RWPE1 (cell line): ENCODE measurements around the gene SPINK9.

Experiments used
- CTCF ChIA-PET: fragments of 350-600 bp; sonication (Branson Sonifier 250); formaldehyde crosslinking; extraction: SDS; loops from one replicate; lab custom pipeline; 2021; lab: Yijun Ruan, JAX
- POLR2A ChIA-PET: fragments of 400-600 bp; formaldehyde crosslinking; extraction: SDS; loops from one replicate; lab custom pipeline; 2020; ENCODE audit warnings: antibody characterized with exemption; ENCODE audit not compliant: low non-redundant PET; lab: Yijun Ruan, JAX
- DNase-seq: peaks from one replicate; pipeline ENCODE4 v3.0.0; 2012; ENCODE audit warnings: low spot score
- H3K27ac ChIP-seq: fragments of 450-650 bp; 2 replicates; pipeline ENCODE4 v1.5.1; 2017
- TF ChIP-seq, protein P1 (sequence below): fragments of 450-650 bp; conservative IDR thresholded peaks from 2 replicates; pipeline ENCODE4 v1.5.1; 2017; ENCODE audit warnings: low read depth, mild to moderate bottlenecking

SPINK9 gene

DNA sequence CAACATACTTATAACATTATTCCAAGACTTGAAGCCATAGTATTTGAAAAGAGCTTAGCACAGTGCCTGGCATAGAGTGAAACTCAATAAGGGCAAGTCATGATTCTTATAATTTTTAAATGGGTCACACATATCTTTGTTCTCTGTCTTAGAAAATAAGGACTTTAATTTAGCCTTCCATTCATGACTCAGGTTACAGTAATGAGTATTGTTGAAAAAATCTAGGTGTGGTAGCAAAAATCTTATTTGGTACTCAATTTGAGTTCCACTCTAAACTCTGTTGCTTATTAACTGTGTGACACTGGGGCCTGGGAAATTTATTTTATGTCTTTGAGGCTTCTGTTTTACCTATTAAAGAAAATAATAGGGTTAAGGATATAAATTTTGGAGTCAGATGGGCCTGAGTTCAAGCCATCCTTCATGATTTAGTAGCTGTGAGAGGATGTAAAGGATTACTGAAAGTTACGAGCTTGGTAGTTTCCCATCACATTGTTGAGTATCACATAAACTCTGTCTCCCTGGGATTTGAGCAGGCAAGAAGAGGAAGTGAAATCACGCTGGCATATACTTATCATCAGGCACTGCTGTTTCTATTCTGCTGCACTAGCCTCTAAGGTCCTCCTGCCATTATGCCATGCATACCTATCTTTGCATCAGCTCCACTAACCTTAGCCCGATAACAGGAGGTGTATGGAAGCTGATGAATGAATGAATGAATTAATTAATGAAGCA lies 1.5 kb downstream of the SPINK9 start:
- DNase-seq, result no peak
- CTCF ChIA-PET, result interaction anchor here (0.7 kb wide), 1 partner anchor 9 kb away, joined by 3 read pairs; no protein-coding TSS in a partner anchor
- no peak overlapping the region for H3K27ac ChIP-seq
- TF ChIP-seq, protein P1, sequence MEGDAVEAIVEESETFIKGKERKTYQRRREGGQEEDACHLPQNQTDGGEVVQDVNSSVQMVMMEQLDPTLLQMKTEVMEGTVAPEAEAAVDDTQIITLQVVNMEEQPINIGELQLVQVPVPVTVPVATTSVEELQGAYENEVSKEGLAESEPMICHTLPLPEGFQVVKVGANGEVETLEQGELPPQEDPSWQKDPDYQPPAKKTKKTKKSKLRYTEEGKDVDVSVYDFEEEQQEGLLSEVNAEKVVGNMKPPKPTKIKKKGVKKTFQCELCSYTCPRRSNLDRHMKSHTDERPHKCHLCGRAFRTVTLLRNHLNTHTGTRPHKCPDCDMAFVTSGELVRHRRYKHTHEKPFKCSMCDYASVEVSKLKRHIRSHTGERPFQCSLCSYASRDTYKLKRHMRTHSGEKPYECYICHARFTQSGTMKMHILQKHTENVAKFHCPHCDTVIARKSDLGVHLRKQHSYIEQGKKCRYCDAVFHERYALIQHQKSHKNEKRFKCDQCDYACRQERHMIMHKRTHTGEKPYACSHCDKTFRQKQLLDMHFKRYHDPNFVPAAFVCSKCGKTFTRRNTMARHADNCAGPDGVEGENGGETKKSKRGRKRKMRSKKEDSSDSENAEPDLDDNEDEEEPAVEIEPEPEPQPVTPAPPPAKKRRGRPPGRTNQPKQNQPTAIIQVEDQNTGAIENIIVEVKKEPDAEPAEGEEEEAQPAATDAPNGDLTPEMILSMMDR, result no peak
- POLR2A ChIA-PET, result no interaction called here

DNA sequence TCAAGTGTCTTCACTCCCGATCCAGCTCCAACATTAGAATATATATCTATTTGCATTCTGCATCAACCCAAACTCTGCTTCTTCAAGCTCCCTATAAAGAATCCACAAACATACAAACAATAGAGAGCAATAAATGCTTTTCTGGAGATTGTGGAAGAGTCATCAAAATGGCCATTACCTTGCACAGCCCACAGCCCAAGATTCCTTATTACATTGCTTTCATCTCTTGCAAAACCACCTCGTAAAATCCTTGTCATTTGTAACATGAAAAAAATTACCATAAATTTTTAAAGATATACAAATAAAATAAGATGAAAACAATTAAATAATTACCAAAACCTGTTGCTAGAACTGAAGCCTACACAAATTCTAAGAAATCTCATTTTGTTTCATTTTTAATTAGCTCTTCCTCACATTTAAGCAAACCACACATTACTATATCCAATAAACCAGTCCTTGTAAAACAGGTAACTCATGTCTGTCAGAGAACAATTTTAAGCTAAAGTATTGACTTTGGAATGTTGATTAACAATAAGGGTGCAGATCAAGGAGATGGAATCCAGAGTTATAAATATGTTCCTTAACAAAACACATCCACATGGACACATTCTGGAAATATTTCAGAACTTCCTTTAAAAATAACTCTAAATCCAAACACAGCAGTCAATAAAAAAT lies 7.1 kb downstream of the SPINK9 start:
- DNase-seq, result no peak
- POLR2A ChIA-PET, result interaction anchor here (0.7 kb wide), 1 partner anchor 10 kb away, joined by 3 read pairs; no protein-coding TSS in a partner anchor
- H3K27ac ChIP-seq, result no peak overlapping the region
- TF ChIP-seq, protein P1, result no peak
- CTCF ChIA-PET, result interaction anchor here (0.8 to 1.0 kb wide), 2 partner anchors 28 to 33 kb away, joined by 3 to 5 read pairs; no protein-coding TSS in a partner anchor

DNA sequence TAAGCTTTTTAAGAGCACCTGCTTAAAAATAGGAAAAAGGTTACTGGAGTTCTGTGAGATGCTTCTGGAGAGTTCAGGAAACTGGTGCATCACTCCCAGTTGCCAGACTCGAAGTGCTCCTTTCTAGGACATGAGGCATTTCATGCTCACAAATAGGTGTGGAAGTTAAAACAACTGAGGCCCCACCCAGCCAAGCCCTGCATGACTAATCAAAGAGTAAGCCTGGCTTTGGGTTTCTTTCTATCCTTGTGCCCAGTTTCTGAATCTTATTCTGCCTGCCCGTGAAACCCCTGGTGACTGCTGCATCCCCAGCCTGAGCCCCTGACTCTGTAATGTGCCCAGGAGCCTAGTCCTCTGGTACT lies 7.7 kb downstream of the SPINK9 start:
- TF ChIP-seq, protein P1, result no peak
- CTCF ChIA-PET, result interaction anchor here (0.8 to 1.0 kb wide), 2 partner anchors 29 to 32 kb away, joined by 3 to 5 read pairs; no protein-coding TSS in a partner anchor
- POLR2A ChIA-PET, result no interaction called here
- peak overlapping the region; percentile 65 for H3K27ac ChIP-seq
- peak; percentile 87 for DNase-seq

DNA sequence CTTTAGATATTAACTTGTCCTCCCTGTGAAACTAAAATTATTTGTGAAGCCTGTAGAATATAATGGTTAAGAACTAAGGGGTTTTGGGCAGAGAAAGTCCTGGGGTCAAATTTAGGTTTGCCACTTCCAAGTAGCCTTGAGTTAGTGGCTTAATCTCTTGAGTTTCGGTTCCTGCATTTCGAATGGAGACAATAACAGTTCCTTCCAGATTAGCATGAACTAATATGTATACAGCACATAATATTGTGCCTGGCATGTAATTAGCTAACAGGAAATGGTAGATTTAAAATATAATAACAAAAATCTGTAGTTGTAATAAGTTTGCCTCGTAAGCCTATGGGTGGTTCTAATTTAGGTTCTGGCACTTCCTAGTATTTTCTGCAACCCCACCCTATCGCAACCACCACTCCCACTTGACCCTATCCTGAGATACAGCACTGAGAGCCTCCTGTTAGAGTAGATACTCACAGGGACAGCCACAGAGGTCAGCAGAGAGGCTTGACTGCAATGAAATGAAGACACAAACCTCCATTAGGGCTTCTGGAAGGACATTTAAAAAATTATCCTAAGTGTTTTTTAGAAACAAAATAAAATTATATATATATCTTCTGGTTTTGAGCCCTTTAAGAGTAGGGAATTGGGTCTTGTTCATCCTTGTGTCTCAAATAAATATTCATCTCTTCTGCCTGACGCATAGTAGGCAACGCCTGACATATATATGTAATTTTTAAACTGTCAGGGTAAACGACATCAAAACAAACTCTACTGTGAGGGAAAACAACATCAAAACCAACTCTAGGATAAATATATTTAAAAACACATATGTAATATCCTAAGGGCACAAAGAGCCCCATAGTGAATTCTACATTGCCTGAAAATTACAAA lies 8.5 kb downstream of the SPINK9 start:
- TF ChIP-seq, protein P1, result no peak
- peak overlapping the region; percentile 65 for H3K27ac ChIP-seq
- POLR2A ChIA-PET, result no interaction called here
- DNase-seq, result no peak
- CTCF ChIA-PET, result no interaction called here

DNA sequence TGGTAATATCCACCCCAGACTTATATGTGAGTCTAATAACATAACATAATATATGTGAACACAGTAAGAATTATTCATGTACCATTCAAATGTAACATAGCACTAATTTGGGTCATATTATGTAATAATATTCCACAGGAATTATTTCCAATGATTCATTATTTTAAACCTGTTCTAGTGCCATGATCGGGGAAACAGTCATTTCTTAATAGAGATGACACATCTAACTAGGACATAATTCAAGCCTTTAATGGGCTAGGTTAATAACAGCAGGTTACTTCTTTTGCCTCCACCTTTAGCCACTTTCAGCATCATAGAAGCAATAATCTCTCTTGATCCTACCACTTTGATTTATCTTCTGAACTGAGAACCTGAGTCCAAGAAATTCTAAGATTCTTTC lies 12.3 kb downstream of the SPINK9 start:
- ChIA-PET POLR2A (no interaction called here), CTCF (interaction anchor here (0.6 to 0.7 kb wide), 3 partner anchors 22 to 1087 kb away, joined by 3 read pairs; no protein-coding TSS in a partner anchor)
- TF ChIP-seq, protein P1, result no peak
- no peak for DNase-seq
- no peak overlapping the region for H3K27ac ChIP-seq

DNA sequence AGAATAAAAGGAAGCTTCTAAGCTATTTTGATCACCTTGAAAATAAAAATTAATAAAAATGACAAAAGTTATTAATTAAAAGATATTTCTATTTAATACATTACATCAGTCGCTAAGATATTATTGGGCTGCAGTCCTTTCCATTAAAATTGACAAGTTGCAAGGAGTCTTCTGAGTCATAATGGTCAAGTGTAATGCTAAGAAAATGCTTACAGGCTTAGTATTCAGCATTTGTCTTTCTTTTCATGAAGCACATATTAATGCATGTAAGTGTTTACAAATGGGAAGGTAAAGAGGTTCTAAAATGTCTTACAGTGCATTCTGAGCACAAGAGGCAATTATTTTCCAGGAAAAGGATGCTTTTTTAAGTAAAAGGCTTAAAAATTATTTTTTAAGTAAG lies 17.3 kb downstream of the SPINK9 start:
- no peak overlapping the region for H3K27ac ChIP-seq
- TF ChIP-seq, protein P1, result no peak
- CTCF ChIA-PET, result interaction anchor here (0.7 to 1.2 kb wide), 3 partner anchors 106 to 166 kb away, joined by 3 to 5 read pairs (median 4); no protein-coding TSS in a partner anchor
- DNase-seq, result no peak
- POLR2A ChIA-PET, result no interaction called here
